Choroid plexus epithelial cell (primary cell): Measurements from ENCODE around the gene BSND.

Experiments
- DNase-seq: peaks from one replicate; pipeline ENCODE4 v3.0.0-alpha.2; 2010; ENCODE audit warnings: low read depth
- H3K4me3 ChIP-seq: 2 replicates; pipeline ENCODE4 v1.5.1; 2011; ENCODE audit warnings: low read depth, mild to moderate bottlenecking, control low read depth, low read length, moderate library complexity
- CTCF ChIP-seq: conservative IDR thresholded peaks from 2 replicates; pipeline ENCODE4 v1.5.1; 2011; ENCODE audit warnings: low read depth, mild to moderate bottlenecking, control low read depth, inconsistent platforms, low read length, moderate library complexity

Gene BSND

GRCh38 chr1:54996869-54997710 is 1.6 kb upstream of the BSND start:
- DNase-seq: peak; percentile 33
- no peak for TF ChIP-seq CTCF
- H3K4me3 ChIP-seq: peak overlapping the region; percentile 35

GRCh38 chr1:54997711-54997986 is 1.1 kb upstream of the BSND start:
- TF ChIP-seq CTCF: no peak
- H3K4me3 ChIP-seq: no peak overlapping the region

GRCh38 chr1:54998100-54998499 is 633 bp upstream of the BSND start:
- TF ChIP-seq CTCF: no peak
- H3K4me3 ChIP-seq: no peak overlapping the region
- DNase-seq: no peak

More at GRCh38 chr1:54997711-54997986, 1.1 kb upstream of the BSND start:
- DNase-seq: no peak

- TF ChIP-seq CTCF: no peak
- no peak for DNase-seq
- H3K4me3 ChIP-seq: no peak overlapping the region
Observed at GRCh38 chr1:55000110-55001085, 1.7 kb downstream of the BSND start.

GRCh38 chr1:55001311-55001710 is 2.6 kb downstream of the BSND start:
- no peak for DNase-seq
- no peak for TF ChIP-seq CTCF
- no peak overlapping the region for H3K4me3 ChIP-seq

GRCh38 chr1:55002686-55003085 is 4.0 kb downstream of the BSND start:
- DNase-seq: no peak
- TF ChIP-seq CTCF: no peak
- no peak overlapping the region for H3K4me3 ChIP-seq
